ENCODE measurements around the gene TMEM242. TPM values are rescaled to one million over a fixed set of nuclear protein-coding genes. Genes with fewer than 3 reads are reported as not detected.

TMEM242 gene
- total RNA-seq, 1 donor from 2014 or later: 9.7 TPM

DNA sequence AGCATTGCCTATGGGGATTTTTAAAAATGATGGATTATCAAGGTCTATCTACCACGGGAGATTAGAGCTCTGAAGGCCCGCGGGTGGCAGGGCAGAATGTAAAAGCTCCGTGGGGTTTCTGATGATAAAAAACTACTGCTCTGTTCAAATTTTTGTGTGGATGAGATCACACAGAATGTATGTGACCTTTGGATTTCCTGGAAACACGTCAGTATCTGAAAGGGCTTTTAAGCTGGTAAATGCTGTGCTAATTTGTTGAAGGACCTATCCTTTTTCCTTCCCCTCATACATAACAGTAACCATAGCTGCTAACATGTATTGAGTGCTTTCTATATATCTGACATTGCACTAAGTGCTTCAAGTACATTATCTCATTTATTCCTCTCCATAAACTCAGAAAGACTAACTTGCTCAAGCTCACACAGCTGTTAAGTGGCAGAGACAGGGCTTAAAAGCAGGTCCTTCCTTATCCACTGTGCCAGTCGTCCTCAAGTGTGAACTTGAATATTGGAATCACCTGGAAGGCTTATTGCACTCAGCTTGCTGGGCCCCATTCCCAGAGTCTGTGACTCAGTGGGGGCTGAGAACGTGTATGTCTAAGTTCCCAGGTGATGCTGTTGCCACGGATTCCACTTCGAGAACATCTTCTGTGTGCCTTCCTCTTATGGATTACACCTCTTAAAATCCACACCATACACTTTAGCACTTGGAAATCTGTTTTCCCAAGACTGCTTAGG is 1.9 kb upstream of the TMEM242 start:
- Mint-ChIP-seq H3K27ac (ENCODE audit: unreplicated experiment) (no peak overlapping the region), H3K9me3 (ENCODE audit: low read depth) (no peaks in the 10 kb centered on the region), H3K27me3 (ENCODE audit: low read depth) (peaks cover 5% of the 10 kb centered on the region), H3K4me3 (ENCODE audit: unreplicated experiment) (no peak overlapping the region), H3K4me1 (ENCODE audit: low read depth) (peaks cover 25% of the 10 kb centered on the region), H3K36me3 (ENCODE audit: low read depth) (no peaks in the 10 kb centered on the region)
- TF ChIP-seq, protein P1, sequence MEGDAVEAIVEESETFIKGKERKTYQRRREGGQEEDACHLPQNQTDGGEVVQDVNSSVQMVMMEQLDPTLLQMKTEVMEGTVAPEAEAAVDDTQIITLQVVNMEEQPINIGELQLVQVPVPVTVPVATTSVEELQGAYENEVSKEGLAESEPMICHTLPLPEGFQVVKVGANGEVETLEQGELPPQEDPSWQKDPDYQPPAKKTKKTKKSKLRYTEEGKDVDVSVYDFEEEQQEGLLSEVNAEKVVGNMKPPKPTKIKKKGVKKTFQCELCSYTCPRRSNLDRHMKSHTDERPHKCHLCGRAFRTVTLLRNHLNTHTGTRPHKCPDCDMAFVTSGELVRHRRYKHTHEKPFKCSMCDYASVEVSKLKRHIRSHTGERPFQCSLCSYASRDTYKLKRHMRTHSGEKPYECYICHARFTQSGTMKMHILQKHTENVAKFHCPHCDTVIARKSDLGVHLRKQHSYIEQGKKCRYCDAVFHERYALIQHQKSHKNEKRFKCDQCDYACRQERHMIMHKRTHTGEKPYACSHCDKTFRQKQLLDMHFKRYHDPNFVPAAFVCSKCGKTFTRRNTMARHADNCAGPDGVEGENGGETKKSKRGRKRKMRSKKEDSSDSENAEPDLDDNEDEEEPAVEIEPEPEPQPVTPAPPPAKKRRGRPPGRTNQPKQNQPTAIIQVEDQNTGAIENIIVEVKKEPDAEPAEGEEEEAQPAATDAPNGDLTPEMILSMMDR (IDR thresholded peaks at IDR 0.05): no peak
- DNase-seq (ENCODE audit: low spot score): no peak

DNA sequence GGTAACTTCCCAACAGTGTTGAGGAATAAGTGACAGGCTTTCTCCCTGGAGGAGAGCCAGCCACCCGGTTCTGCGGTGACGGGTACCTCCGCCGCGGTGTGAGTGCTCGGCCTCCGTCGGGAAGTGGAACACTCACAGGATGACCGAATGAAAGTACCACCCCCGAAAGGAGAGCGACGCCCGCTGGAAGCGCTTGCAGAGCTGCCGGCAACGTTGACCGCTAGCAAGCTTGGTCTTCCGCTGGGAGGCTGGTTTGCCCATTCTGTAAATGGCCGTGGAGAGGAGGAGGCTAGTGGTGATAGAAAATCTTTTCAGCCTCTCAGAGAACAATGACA is 614 bp upstream of the TMEM242 start:
- Mint-ChIP-seq H3K27ac (ENCODE audit: unreplicated experiment) (peak overlapping the region; percentile 99), H3K9me3 (ENCODE audit: low read depth) (no peaks in the 10 kb centered on the region), H3K27me3 (ENCODE audit: low read depth) (peaks cover 1% of the 10 kb centered on the region), H3K36me3 (ENCODE audit: low read depth) (no peaks in the 10 kb centered on the region), H3K4me3 (ENCODE audit: unreplicated experiment) (peak overlapping the region; percentile 95), H3K4me1 (ENCODE audit: low read depth) (peaks cover 25% of the 10 kb centered on the region)
- no peak for DNase-seq (ENCODE audit: low spot score)
- TF ChIP-seq, protein P1 (IDR thresholded peaks at IDR 0.05): peak; percentile 35

DNA sequence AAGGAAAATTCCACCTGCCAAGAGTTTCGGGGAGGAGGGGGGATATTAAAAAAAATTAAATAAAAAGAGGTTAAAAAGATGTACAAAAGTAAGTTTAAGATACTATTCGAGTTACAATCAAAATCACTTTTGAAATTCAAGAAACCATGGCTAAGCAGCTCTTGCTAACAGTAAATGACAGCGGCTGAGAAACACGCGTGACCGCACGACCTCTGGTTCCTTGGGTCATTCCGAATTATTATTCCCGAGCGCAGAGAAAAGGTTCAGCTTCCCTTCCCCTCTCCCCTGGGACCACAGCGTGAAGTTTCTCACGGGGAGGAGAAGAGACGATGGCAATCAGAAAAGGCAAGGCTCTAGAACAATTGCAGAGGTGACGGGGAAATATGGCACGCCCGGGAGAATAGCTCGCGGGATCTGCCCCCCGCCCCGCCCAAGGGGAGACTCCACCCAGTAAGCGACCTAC is 496 bp downstream of the TMEM242 start:
- H3K27me3 Mint-ChIP-seq (ENCODE audit: low read depth): peaks cover 1% of the 10 kb centered on the region

DNA sequence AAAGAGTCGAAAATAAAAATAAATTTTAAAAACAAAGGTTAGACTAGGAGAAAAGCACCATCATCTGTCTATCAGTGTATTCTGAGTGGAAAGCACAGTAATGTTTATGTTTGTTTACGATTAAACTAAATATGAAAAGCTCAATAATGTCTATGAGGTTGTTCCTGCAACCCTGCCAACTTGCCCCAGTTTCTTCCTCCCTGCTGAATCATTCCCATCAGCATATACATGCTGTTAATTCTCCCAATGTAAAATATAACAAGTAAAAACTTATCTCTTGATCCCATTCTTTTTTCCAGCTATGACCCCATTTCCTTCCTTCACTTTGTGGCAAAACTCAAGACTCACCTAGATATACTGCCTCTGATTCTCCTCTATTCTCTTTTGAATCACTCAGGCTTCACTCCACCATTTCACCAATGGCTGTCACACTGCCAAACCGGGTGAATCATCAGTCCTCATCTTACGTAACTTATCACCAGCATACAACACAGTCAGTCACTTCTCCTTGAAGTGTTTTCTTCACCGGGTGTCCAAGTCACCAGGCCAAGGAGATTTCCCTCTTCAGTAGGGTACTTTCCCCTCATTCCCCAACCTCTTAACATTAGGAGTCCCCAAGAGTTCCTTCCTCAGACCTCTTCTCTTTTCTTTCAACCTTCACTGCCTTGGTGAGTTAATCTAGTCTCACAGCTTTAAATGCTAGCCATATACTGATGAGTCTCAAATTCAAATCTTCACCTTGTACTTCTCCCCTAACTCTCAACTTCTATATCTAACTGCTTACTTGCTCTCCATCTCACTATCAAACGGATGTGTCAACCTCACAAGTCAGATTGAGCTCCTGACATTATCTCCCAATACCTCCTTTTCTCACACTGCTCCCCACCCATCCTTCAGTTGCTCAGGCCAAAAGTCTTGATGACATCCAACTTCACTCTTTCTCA is 6.2 kb downstream of the TMEM242 start:
- Mint-ChIP-seq H3K27me3 (ENCODE audit: low read depth) (no peaks in the 10 kb centered on the region), H3K4me1 (ENCODE audit: low read depth) (peaks cover 18% of the 10 kb centered on the region), H3K4me3 (ENCODE audit: unreplicated experiment) (no peak overlapping the region), H3K27ac (ENCODE audit: unreplicated experiment) (peak overlapping the region; percentile 71), H3K9me3 (ENCODE audit: low read depth) (no peaks in the 10 kb centered on the region), H3K36me3 (ENCODE audit: low read depth) (peaks cover 23% of the 10 kb centered on the region)
- TF ChIP-seq, protein P1 (IDR thresholded peaks at IDR 0.05): no peak
- DNase-seq (ENCODE audit: low spot score): no peak

More for the DNA sequence above, 496 bp downstream of the TMEM242 start:
- Mint-ChIP-seq H3K36me3 (ENCODE audit: low read depth) (no peaks in the 10 kb centered on the region), H3K27ac (ENCODE audit: unreplicated experiment) (peak overlapping the region; percentile 99), H3K4me1 (ENCODE audit: low read depth) (peaks cover 25% of the 10 kb centered on the region), H3K4me3 (ENCODE audit: unreplicated experiment) (peak overlapping the region; percentile 95), H3K9me3 (ENCODE audit: low read depth) (no peaks in the 10 kb centered on the region)
- DNase-seq (ENCODE audit: low spot score): no peak
- TF ChIP-seq, protein P1 (IDR thresholded peaks at IDR 0.05): no peak

DNA sequence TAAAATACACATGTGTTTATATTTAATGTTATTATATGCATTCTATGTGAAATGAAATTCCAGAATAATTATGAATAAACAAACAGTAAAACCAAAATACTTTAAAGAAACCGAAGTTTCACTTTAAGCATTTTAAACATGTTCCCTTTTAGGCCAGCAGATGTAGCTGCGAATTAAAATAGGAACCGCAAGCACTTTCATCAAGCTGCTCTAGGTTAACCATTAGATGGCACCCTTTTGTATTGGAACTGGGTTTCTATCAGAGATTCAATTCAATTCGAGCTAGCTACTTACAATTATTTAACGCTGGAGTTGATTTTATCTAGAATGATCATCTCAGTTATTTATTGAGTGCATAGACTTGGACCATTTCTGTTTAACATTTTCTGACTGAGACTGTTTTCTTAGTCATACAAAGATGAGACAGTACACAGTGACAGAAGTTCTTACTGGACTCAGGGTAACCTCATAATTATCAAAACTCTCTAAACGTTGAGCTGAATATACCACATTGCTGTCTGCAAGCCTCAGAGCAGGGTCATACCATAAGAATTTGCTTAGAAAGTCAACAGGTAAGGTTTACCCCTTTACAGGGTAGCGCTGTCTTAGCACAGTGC is 8.5 kb downstream of the TMEM242 start:
- Mint-ChIP-seq H3K4me1 (ENCODE audit: low read depth) (peaks cover 13% of the 10 kb centered on the region), H3K9me3 (ENCODE audit: low read depth) (no peaks in the 10 kb centered on the region), H3K4me3 (ENCODE audit: unreplicated experiment) (no peak overlapping the region), H3K27me3 (ENCODE audit: low read depth) (no peaks in the 10 kb centered on the region), H3K36me3 (ENCODE audit: low read depth) (peaks cover 30% of the 10 kb centered on the region), H3K27ac (ENCODE audit: unreplicated experiment) (peak overlapping the region; percentile 9)
- no peak for DNase-seq (ENCODE audit: low spot score)
- TF ChIP-seq, protein P1 (IDR thresholded peaks at IDR 0.05): peak; percentile 99
